Measurements from ENCODE around the gene SYT1.

Gene SYT1

DNA sequence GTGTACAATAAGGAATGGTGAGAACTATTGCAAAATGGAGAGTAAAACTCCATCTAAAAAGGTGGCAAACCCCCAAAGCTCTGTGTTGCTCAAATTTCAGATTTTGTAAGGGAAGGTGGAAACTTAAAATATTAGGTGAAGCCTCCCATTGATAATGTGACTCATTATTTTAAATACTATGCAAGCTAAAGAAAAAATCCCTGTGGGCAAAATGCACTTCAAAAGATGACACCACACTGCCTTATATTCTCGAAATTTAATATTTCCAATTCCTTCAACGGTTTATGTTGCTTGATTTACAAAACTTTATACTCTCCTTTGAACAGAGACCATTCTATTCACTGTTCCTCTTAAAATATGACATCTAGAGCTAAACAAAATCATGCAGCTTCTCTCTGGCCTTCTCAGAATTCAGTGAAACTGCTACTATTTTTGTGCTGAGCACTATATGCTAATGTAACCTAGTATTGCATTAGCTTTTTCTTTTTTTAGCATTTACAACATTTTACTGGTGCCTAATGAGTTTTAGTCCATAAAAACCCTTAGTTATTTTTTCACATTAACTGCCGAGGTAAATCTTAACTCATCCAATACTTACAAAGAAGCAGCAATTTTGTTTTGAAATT, 297.7 kb downstream of the SYT1 start:
- no peaks in the 10 kb centered on the region for H3K79me2 ChIP-seq
- no peaks in the 10 kb centered on the region for H3K4me1 ChIP-seq
- H3K4me3 ChIP-seq (ENCODE audit: low read depth, low read length), result no peak overlapping the region
- no peaks in the 10 kb centered on the region for H3K9me3 ChIP-seq (ENCODE audit: control insufficient read depth, low read length)
- no peak overlapping the region for H3K9ac ChIP-seq
- TF ChIP-seq, protein P1, sequence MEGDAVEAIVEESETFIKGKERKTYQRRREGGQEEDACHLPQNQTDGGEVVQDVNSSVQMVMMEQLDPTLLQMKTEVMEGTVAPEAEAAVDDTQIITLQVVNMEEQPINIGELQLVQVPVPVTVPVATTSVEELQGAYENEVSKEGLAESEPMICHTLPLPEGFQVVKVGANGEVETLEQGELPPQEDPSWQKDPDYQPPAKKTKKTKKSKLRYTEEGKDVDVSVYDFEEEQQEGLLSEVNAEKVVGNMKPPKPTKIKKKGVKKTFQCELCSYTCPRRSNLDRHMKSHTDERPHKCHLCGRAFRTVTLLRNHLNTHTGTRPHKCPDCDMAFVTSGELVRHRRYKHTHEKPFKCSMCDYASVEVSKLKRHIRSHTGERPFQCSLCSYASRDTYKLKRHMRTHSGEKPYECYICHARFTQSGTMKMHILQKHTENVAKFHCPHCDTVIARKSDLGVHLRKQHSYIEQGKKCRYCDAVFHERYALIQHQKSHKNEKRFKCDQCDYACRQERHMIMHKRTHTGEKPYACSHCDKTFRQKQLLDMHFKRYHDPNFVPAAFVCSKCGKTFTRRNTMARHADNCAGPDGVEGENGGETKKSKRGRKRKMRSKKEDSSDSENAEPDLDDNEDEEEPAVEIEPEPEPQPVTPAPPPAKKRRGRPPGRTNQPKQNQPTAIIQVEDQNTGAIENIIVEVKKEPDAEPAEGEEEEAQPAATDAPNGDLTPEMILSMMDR (IDR thresholded peaks at IDR 0.05), result no peak
- H3K27ac ChIP-seq, result no peak overlapping the region
- H3K36me3 ChIP-seq (ENCODE audit: control insufficient read depth, insufficient read depth, low read length), result no peaks in the 10 kb centered on the region
- H3K4me2 ChIP-seq (ENCODE audit: low read length), result no peak overlapping the region
- no peaks in the 10 kb centered on the region for H3K27me3 ChIP-seq (ENCODE audit: control insufficient read depth, insufficient read depth, low read length)
- no peak overlapping the region for H2AFZ ChIP-seq

DNA sequence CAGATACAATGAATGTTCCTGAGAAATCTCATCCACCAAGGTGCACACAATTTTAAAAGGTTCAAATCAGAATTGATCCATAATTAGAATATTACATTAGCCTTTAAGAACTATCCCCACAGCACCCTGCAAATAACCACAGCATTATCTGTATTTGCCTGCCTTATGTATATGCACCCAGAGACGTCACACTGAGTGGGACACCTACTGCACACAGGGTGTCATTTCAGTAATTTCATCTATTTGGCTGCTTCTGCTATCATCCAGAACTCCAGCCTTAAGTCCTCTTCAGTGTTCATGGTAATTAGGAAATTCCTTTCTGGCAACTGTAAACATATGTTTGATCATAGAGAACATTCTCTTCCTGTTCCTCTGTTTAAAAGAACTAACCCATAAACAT, 298.4 kb downstream of the SYT1 start:
- no peak overlapping the region for H3K9ac ChIP-seq
- H2AFZ ChIP-seq, result no peak overlapping the region
- H3K4me3 ChIP-seq (ENCODE audit: low read depth, low read length), result no peak overlapping the region
- TF ChIP-seq, protein P1 (IDR thresholded peaks at IDR 0.05), result no peak
- H3K36me3 ChIP-seq (ENCODE audit: control insufficient read depth, insufficient read depth, low read length), result no peaks in the 10 kb centered on the region
- H3K9me3 ChIP-seq (ENCODE audit: control insufficient read depth, low read length), result no peaks in the 10 kb centered on the region
- no peak overlapping the region for H3K27ac ChIP-seq
- H3K27me3 ChIP-seq (ENCODE audit: control insufficient read depth, insufficient read depth, low read length), result no peaks in the 10 kb centered on the region
- no peak overlapping the region for H3K4me2 ChIP-seq (ENCODE audit: low read length)
- H3K79me2 ChIP-seq, result no peaks in the 10 kb centered on the region
- H3K4me1 ChIP-seq, result no peaks in the 10 kb centered on the region

DNA sequence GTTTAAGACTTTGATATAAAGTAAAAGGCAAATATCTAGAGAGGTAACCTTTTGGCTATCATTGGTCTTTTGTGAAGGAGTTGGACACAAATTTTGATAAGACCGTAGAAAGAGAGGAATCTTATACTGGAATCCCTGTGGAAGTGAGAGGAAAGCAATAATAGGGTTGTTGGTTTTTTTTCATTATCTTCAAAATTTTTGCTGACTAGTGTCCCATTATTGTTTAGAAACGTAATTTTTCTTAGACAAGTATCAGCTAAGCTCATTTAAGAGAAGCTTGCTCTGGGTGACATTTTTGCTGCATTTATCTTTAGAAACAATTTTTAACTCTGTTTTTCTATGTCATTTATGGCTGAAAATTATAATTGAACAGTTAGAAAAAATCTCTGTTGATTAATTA, 300.3 kb downstream of the SYT1 start:
- no peaks in the 10 kb centered on the region for H3K36me3 ChIP-seq (ENCODE audit: control insufficient read depth, insufficient read depth, low read length)
- H3K9ac ChIP-seq, result no peak overlapping the region
- H3K9me3 ChIP-seq (ENCODE audit: control insufficient read depth, low read length), result no peaks in the 10 kb centered on the region
- no peak overlapping the region for H3K27ac ChIP-seq
- H3K4me3 ChIP-seq (ENCODE audit: low read depth, low read length), result no peak overlapping the region
- no peaks in the 10 kb centered on the region for H3K27me3 ChIP-seq (ENCODE audit: control insufficient read depth, insufficient read depth, low read length)
- no peak overlapping the region for H3K4me2 ChIP-seq (ENCODE audit: low read length)
- TF ChIP-seq, protein P1 (IDR thresholded peaks at IDR 0.05), result no peak
- H3K4me1 ChIP-seq, result no peaks in the 10 kb centered on the region
- no peaks in the 10 kb centered on the region for H3K79me2 ChIP-seq
- H2AFZ ChIP-seq, result no peak overlapping the region

DNA sequence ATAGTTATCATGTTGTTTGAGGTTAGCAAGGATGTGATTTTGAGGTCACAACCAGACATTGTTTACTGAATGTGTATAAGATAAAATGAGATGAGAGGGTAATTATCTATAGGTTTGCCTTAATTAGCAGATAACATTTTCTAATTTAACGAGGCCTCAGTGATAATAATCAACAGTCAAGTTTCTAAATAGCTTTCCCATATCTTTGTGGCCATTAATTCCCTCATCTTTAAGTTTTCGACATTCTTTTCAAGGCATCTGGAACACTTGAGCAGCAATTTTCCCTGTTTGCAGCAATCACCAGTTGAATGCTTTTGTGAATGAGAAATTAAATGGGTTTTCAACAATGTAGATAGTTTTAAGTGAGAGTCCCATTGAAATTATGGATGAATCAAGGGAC, 304.1 kb downstream of the SYT1 start:
- no peak overlapping the region for H3K4me3 ChIP-seq (ENCODE audit: low read depth, low read length)
- TF ChIP-seq, protein P1 (IDR thresholded peaks at IDR 0.05), result no peak
- no peaks in the 10 kb centered on the region for H3K79me2 ChIP-seq
- no peak overlapping the region for H2AFZ ChIP-seq
- no peak overlapping the region for H3K27ac ChIP-seq
- H3K4me1 ChIP-seq, result no peaks in the 10 kb centered on the region
- no peak overlapping the region for H3K9ac ChIP-seq
- no peaks in the 10 kb centered on the region for H3K27me3 ChIP-seq (ENCODE audit: control insufficient read depth, insufficient read depth, low read length)
- no peak overlapping the region for H3K4me2 ChIP-seq (ENCODE audit: low read length)
- no peaks in the 10 kb centered on the region for H3K9me3 ChIP-seq (ENCODE audit: control insufficient read depth, low read length)
- no peaks in the 10 kb centered on the region for H3K36me3 ChIP-seq (ENCODE audit: control insufficient read depth, insufficient read depth, low read length)

DNA sequence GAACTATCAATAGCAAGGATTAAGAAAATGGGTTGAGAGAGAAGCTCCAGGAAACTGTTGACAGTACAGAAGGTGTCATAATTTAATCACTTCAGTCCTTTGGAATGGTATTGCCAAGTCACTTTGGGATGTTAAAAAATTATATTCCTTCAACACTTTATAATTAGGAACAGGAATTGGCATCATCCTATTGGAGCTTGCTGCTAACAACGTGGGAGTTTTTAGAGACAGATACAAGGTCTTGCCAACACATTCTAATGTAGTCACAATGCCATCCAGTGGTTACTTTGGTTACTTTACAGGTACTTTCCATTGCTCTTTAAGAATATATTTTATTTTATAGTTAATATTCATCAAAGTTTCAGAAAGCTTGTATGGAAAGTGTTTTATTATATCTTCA, 310.1 kb downstream of the SYT1 start:
- Histone ChIP-seq H3K9ac (no peak overlapping the region), H3K36me3 (ENCODE audit: control insufficient read depth, insufficient read depth, low read length) (no peaks in the 10 kb centered on the region), H3K4me3 (ENCODE audit: low read depth, low read length) (no peak overlapping the region), H3K79me2 (no peaks in the 10 kb centered on the region), H3K27ac (no peak overlapping the region), H2AFZ (no peak overlapping the region), H3K4me1 (no peaks in the 10 kb centered on the region), H3K4me2 (ENCODE audit: low read length) (no peak overlapping the region), H3K9me3 (ENCODE audit: control insufficient read depth, low read length) (no peaks in the 10 kb centered on the region), H3K27me3 (ENCODE audit: control insufficient read depth, insufficient read depth, low read length) (no peaks in the 10 kb centered on the region)
- TF ChIP-seq, protein P1 (IDR thresholded peaks at IDR 0.05), result no peak

Measured in parathyroid adenoma (tissue), 2 donors.